K562 (cell line): ENCODE results near the gene CFAP126. TPM values are rescaled to one million over a fixed set of nuclear protein-coding genes. Genes with fewer than 3 reads are reported as not detected.

ENCODE experiments used
- BCOR ChIP-seq: fragments of 450-650 bp; IDR thresholded peaks from 2 replicates; pipeline ENCODE4 v1.6.1; 2016
- CREB1 ChIP-seq, 2 experiments: sonication (generic) in 1 of 2; formaldehyde crosslinking in 1 of 2; IDR thresholded peaks; 2 replicates each; pipeline versions ENCODE4 v1.6.1 to v1.8.0; 2012 to 2022; ENCODE audit warnings: inconsistent platforms in 1 of 2, mild to moderate bottlenecking in 1 of 2, missing genetic modification reagents in 1 of 2, moderate library complexity in 1 of 2
- GTF2E2 ChIP-seq: fragments of 200-800 bp; sonication (Bioruptor generic); IDR thresholded peaks from 2 replicates; pipeline ENCODE4 v1.6.1; 2016; ENCODE audit warnings: missing genetic modification characterization, missing compliant biosample characterization
- HSF4 ChIP-seq: fragments of 250-450 bp; sonication (Bioruptor Pico); IDR thresholded peaks from 2 replicates; pipeline ENCODE4 v2.1.2; 2022; ENCODE audit warnings: mild to moderate bottlenecking, moderate library complexity, borderline replicate concordance
- SMARCA4 ChIP-seq: fragments of 450-650 bp; IDR thresholded peaks from 2 replicates; pipeline ENCODE4 v1.6.1; 2016
- SMARCB1 ChIP-seq: IDR thresholded peaks from 2 replicates; pipeline ENCODE4 v1.6.1; 2011; ENCODE audit warnings: improper control_type of control experiment, low read depth; ENCODE audit not compliant: insufficient read length
- TRIM28 ChIP-seq: fragments of 450-650 bp; IDR thresholded peaks from 2 replicates; pipeline ENCODE4 v1.6.1; 2017
- ZNF77 ChIP-seq: fragments of 250-450 bp; sonication (Bioruptor Pico); IDR thresholded peaks from 2 replicates; pipeline ENCODE4 v1.5.0; 2020
- polyA plus RNA-seq, 8 experiments: library from polyadenylated mRNA; depleted of rRNA in 4 of 8; stranded (reverse) in 5 of 8; unstranded in 3 of 8; fragments of >200 nt; fragmentation: Nextera tagmentation in 2 of 8; fragmentation: Illumina TruSeq in 1 of 8; extraction: Ambion mirVana in 2 of 8; extraction: Trizol in 1 of 8; gene quantifications; 2 replicates each; pipeline versions ENCODE4 v1.2.1 to v1.2.3, GENCODE V29; 2011 to 2014; ENCODE audit warnings: inconsistent platforms in 1 of 8, missing spikeins in 1 of 8
- total RNA-seq, 7 experiments: library from RNA; depleted of rRNA in 6 of 7; stranded (reverse); fragments of >200 nt in 6 of 7; fragmentation: Illumina TruSeq in 2 of 7; extraction: Trizol in 2 of 7; gene quantifications; 2 replicates each; pipeline versions ENCODE4 v1.2.1 to v1.2.3, GENCODE V29; 2011 to 2021; ENCODE audit warnings: low replicate concordance in 1 of 7
- TF ChIP-seq, protein P1 (sequence below): sonication (generic); formaldehyde crosslinking; IDR thresholded peaks from 2 replicates; pipeline ENCODE4 v1.8.0; 2023; ENCODE audit warnings: mild to moderate bottlenecking, missing genetic modification reagents
- TF ChIP-seq, protein P2 (sequence below): fragments of 250-450 bp; sonication (Bioruptor Pico); IDR thresholded peaks from 2 replicates; pipeline ENCODE4 v1.4.0; 2020; ENCODE audit warnings: mild to moderate bottlenecking, moderate library complexity, borderline replicate concordance
- TF ChIP-seq, protein P3 (sequence below): IDR thresholded peaks from 2 replicates; pipeline ENCODE4 v1.6.1; 2014; ENCODE audit warnings: antibody characterized with exemption
- TF ChIP-seq, protein P4 (sequence below): sonication (generic); formaldehyde crosslinking; IDR thresholded peaks from 2 replicates; pipeline ENCODE4 v1.8.1; 2023; ENCODE audit warnings: mild to moderate bottlenecking, missing genetic modification reagents, moderate library complexity
- TF ChIP-seq, protein P5 (sequence below): sonication (generic); formaldehyde crosslinking; IDR thresholded peaks from 2 replicates; pipeline ENCODE4 v1.8.0; 2022; ENCODE audit warnings: mild to moderate bottlenecking, missing genetic modification reagents
- TF ChIP-seq, protein P6 (sequence below): sonication (generic); formaldehyde crosslinking; IDR thresholded peaks from 2 replicates; pipeline ENCODE4 v1.8.0; 2022; ENCODE audit warnings: missing genetic modification reagents, mild to moderate bottlenecking, borderline replicate concordance

Gene CFAP126
- total and polyA plus RNA-seq, 9 of the 15 experiments (the other 6 are each of a cell fraction or from before 2014, with no cell fraction given) = not detected

DNA sequence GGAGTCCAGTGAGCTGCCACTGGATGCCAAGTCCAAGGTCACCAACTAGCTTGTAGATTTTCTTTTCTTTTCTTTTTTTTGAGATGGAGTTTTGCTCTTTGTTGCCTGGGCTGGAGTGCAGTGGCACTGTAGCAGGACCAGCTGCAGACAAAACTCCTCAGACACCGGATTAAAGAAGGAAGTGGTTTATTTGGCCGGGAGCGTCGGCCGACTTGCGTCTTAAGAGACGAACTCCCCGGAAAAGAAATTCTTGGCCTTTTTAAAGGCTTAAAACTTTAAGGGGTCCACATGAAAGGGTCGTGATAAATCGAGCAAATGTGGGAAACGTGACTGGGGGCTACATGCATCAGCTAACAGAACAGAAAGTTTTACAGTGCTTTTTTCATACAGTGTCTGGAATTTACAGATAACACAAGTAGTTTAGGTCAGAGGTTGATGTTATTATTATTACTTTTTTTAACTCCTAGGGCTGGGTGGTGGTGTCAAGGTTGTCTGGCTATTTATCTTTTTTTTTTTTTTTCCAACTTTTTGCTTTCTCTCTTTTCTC is 36.4 kb upstream of the CFAP126 start (continued):
- TF ChIP-seq, protein P1, sequence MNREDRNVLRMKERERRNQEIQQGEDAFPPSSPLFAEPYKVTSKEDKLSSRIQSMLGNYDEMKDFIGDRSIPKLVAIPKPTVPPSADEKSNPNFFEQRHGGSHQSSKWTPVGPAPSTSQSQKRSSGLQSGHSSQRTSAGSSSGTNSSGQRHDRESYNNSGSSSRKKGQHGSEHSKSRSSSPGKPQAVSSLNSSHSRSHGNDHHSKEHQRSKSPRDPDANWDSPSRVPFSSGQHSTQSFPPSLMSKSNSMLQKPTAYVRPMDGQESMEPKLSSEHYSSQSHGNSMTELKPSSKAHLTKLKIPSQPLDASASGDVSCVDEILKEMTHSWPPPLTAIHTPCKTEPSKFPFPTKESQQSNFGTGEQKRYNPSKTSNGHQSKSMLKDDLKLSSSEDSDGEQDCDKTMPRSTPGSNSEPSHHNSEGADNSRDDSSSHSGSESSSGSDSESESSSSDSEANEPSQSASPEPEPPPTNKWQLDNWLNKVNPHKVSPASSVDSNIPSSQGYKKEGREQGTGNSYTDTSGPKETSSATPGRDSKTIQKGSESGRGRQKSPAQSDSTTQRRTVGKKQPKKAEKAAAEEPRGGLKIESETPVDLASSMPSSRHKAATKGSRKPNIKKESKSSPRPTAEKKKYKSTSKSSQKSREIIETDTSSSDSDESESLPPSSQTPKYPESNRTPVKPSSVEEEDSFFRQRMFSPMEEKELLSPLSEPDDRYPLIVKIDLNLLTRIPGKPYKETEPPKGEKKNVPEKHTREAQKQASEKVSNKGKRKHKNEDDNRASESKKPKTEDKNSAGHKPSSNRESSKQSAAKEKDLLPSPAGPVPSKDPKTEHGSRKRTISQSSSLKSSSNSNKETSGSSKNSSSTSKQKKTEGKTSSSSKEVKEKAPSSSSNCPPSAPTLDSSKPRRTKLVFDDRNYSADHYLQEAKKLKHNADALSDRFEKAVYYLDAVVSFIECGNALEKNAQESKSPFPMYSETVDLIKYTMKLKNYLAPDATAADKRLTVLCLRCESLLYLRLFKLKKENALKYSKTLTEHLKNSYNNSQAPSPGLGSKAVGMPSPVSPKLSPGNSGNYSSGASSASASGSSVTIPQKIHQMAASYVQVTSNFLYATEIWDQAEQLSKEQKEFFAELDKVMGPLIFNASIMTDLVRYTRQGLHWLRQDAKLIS (CRISPR knock-in tag) = no peak
- TF ChIP-seq, protein P2, sequence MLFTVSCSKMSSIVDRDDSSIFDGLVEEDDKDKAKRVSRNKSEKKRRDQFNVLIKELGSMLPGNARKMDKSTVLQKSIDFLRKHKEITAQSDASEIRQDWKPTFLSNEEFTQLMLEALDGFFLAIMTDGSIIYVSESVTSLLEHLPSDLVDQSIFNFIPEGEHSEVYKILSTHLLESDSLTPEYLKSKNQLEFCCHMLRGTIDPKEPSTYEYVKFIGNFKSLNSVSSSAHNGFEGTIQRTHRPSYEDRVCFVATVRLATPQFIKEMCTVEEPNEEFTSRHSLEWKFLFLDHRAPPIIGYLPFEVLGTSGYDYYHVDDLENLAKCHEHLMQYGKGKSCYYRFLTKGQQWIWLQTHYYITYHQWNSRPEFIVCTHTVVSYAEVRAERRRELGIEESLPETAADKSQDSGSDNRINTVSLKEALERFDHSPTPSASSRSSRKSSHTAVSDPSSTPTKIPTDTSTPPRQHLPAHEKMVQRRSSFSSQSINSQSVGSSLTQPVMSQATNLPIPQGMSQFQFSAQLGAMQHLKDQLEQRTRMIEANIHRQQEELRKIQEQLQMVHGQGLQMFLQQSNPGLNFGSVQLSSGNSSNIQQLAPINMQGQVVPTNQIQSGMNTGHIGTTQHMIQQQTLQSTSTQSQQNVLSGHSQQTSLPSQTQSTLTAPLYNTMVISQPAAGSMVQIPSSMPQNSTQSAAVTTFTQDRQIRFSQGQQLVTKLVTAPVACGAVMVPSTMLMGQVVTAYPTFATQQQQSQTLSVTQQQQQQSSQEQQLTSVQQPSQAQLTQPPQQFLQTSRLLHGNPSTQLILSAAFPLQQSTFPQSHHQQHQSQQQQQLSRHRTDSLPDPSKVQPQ (CRISPR knock-in tag) = no peak
- TF ChIP-seq, protein P3, sequence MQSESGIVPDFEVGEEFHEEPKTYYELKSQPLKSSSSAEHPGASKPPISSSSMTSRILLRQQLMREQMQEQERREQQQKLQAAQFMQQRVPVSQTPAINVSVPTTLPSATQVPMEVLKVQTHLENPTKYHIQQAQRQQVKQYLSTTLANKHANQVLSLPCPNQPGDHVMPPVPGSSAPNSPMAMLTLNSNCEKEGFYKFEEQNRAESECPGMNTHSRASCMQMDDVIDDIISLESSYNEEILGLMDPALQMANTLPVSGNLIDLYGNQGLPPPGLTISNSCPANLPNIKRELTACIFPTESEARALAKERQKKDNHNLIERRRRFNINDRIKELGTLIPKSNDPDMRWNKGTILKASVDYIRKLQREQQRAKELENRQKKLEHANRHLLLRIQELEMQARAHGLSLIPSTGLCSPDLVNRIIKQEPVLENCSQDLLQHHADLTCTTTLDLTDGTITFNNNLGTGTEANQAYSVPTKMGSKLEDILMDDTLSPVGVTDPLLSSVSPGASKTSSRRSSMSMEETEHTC = no peak
- TF ChIP-seq SMARCB1 = no peak
- no peak for TF ChIP-seq HSF4 (CRISPR knock-in tag)
- 0 out of 2 replicates have a peak, but pooled peaks have one; percentile 15 for TF ChIP-seq SMARCA4
- 0 out of 2 replicates have a peak, but pooled peaks have one; percentile 6 for TF ChIP-seq BCOR
- TF ChIP-seq, protein P4, sequence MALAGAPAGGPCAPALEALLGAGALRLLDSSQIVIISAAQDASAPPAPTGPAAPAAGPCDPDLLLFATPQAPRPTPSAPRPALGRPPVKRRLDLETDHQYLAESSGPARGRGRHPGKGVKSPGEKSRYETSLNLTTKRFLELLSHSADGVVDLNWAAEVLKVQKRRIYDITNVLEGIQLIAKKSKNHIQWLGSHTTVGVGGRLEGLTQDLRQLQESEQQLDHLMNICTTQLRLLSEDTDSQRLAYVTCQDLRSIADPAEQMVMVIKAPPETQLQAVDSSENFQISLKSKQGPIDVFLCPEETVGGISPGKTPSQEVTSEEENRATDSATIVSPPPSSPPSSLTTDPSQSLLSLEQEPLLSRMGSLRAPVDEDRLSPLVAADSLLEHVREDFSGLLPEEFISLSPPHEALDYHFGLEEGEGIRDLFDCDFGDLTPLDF (CRISPR knock-in tag) = no peak
- no peak for TF ChIP-seq GTF2E2 (tag)
- TF ChIP-seq, protein P5, sequence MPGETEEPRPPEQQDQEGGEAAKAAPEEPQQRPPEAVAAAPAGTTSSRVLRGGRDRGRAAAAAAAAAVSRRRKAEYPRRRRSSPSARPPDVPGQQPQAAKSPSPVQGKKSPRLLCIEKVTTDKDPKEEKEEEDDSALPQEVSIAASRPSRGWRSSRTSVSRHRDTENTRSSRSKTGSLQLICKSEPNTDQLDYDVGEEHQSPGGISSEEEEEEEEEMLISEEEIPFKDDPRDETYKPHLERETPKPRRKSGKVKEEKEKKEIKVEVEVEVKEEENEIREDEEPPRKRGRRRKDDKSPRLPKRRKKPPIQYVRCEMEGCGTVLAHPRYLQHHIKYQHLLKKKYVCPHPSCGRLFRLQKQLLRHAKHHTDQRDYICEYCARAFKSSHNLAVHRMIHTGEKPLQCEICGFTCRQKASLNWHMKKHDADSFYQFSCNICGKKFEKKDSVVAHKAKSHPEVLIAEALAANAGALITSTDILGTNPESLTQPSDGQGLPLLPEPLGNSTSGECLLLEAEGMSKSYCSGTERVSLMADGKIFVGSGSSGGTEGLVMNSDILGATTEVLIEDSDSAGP (CRISPR knock-in tag) = no peak
- TF ChIP-seq, protein P6, sequence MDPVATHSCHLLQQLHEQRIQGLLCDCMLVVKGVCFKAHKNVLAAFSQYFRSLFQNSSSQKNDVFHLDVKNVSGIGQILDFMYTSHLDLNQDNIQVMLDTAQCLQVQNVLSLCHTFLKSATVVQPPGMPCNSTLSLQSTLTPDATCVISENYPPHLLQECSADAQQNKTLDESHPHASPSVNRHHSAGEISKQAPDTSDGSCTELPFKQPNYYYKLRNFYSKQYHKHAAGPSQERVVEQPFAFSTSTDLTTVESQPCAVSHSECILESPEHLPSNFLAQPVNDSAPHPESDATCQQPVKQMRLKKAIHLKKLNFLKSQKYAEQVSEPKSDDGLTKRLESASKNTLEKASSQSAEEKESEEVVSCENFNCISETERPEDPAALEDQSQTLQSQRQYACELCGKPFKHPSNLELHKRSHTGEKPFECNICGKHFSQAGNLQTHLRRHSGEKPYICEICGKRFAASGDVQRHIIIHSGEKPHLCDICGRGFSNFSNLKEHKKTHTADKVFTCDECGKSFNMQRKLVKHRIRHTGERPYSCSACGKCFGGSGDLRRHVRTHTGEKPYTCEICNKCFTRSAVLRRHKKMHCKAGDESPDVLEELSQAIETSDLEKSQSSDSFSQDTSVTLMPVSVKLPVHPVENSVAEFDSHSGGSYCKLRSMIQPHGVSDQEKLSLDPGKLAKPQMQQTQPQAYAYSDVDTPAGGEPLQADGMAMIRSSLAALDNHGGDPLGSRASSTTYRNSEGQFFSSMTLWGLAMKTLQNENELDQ (CRISPR knock-in tag) = no peak
- no peak for TF ChIP-seq CREB1 (IDR thresholded peaks at IDR 0.05)
- no peak for TF ChIP-seq CREB1 (CRISPR knock-in tag; IDR thresholded peaks at IDR 0.05)
- no peak for TF ChIP-seq ZNF77 (CRISPR knock-in tag)
- TF ChIP-seq TRIM28 = peak; percentile 89
